Measurements from ENCODE around the gene C1orf94. TPM values are rescaled to one million over a fixed set of nuclear protein-coding genes. Genes with fewer than 3 reads are reported as not detected.

Gene C1orf94
- polyA plus RNA-seq, 1 donor from 2014 or later = not detected

- Histone ChIP-seq H3K4me2 (ENCODE audit: low read length) (no peak overlapping the region), H3K9ac (ENCODE audit: low read length) (no peak overlapping the region), H3K79me2 (replicated peaks; ENCODE audit: insufficient read depth, low read length) (no peaks in the 10 kb centered on the region), H3K9me2 (ENCODE audit: insufficient read depth, low read length) (no peaks in the 10 kb centered on the region), H3K27ac (ENCODE audit: low read length) (no peak overlapping the region), H3K4me3 (ENCODE audit: low read length) (no peak overlapping the region), H4K20me1 (ENCODE audit: insufficient read depth) (no peaks in the 10 kb centered on the region), H2AFZ (ENCODE audit: low read depth, low read length) (no peak overlapping the region), H3K36me3 (ENCODE audit: insufficient read depth, low read length) (no peaks in the 10 kb centered on the region), H3K9me3 (ENCODE audit: low read length) (no peaks in the 10 kb centered on the region), H3F3A (ENCODE audit: insufficient read depth, low read length, poor library complexity, severe bottlenecking) (no peaks in the 10 kb centered on the region), H3K27me3 (ENCODE audit: insufficient read depth, low read depth, low read length) (no peaks in the 10 kb centered on the region)
- TF ChIP-seq, protein P1, sequence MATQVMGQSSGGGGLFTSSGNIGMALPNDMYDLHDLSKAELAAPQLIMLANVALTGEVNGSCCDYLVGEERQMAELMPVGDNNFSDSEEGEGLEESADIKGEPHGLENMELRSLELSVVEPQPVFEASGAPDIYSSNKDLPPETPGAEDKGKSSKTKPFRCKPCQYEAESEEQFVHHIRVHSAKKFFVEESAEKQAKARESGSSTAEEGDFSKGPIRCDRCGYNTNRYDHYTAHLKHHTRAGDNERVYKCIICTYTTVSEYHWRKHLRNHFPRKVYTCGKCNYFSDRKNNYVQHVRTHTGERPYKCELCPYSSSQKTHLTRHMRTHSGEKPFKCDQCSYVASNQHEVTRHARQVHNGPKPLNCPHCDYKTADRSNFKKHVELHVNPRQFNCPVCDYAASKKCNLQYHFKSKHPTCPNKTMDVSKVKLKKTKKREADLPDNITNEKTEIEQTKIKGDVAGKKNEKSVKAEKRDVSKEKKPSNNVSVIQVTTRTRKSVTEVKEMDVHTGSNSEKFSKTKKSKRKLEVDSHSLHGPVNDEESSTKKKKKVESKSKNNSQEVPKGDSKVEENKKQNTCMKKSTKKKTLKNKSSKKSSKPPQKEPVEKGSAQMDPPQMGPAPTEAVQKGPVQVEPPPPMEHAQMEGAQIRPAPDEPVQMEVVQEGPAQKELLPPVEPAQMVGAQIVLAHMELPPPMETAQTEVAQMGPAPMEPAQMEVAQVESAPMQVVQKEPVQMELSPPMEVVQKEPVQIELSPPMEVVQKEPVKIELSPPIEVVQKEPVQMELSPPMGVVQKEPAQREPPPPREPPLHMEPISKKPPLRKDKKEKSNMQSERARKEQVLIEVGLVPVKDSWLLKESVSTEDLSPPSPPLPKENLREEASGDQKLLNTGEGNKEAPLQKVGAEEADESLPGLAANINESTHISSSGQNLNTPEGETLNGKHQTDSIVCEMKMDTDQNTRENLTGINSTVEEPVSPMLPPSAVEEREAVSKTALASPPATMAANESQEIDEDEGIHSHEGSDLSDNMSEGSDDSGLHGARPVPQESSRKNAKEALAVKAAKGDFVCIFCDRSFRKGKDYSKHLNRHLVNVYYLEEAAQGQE (IDR thresholded peaks at IDR 0.05; ENCODE audit: borderline replicate concordance) = no peak
- no peak for TF ChIP-seq POLR2AphosphoS5 (IDR thresholded peaks at IDR 0.05)
These were observed 15.9 kb downstream of the C1orf94 start for GRCh38 chr1:34192621-34193020.

GRCh38 chr1:34199927-34200326, 23.2 kb downstream of the C1orf94 start:
- Histone ChIP-seq H2AFZ (ENCODE audit: low read depth, low read length) (no peak overlapping the region), H3K9ac (ENCODE audit: low read length) (no peak overlapping the region), H3K9me3 (ENCODE audit: low read length) (no peaks in the 10 kb centered on the region), H3K27ac (ENCODE audit: low read length) (no peak overlapping the region), H3K4me2 (ENCODE audit: low read length) (no peak overlapping the region), H3K9me2 (ENCODE audit: insufficient read depth, low read length) (no peaks in the 10 kb centered on the region), H3K79me2 (replicated peaks; ENCODE audit: insufficient read depth, low read length) (no peaks in the 10 kb centered on the region), H3K27me3 (ENCODE audit: insufficient read depth, low read depth, low read length) (no peaks in the 10 kb centered on the region), H3F3A (ENCODE audit: insufficient read depth, low read length, poor library complexity, severe bottlenecking) (no peaks in the 10 kb centered on the region), H4K20me1 (ENCODE audit: insufficient read depth) (no peaks in the 10 kb centered on the region), H3K4me3 (ENCODE audit: low read length) (no peak overlapping the region), H3K36me3 (ENCODE audit: insufficient read depth, low read length) (no peaks in the 10 kb centered on the region)
- TF ChIP-seq EP300 (conservative IDR thresholded peaks at IDR 0.05; ENCODE audit: poor library complexity, severe bottlenecking) = no peak
- no peak for TF ChIP-seq TAF1 (IDR thresholded peaks at IDR 0.05; ENCODE audit: low read depth)
- TF ChIP-seq RAD21 (conservative IDR thresholded peaks at IDR 0.05) = no peak
- TF ChIP-seq MXI1 (conservative IDR thresholded peaks at IDR 0.05; ENCODE audit: poor library complexity, severe bottlenecking) = no peak
- TF ChIP-seq, protein P1 (IDR thresholded peaks at IDR 0.05; ENCODE audit: borderline replicate concordance) = no peak
- TF ChIP-seq POLR2AphosphoS5 (IDR thresholded peaks at IDR 0.05) = no peak
- TF ChIP-seq, protein P2, sequence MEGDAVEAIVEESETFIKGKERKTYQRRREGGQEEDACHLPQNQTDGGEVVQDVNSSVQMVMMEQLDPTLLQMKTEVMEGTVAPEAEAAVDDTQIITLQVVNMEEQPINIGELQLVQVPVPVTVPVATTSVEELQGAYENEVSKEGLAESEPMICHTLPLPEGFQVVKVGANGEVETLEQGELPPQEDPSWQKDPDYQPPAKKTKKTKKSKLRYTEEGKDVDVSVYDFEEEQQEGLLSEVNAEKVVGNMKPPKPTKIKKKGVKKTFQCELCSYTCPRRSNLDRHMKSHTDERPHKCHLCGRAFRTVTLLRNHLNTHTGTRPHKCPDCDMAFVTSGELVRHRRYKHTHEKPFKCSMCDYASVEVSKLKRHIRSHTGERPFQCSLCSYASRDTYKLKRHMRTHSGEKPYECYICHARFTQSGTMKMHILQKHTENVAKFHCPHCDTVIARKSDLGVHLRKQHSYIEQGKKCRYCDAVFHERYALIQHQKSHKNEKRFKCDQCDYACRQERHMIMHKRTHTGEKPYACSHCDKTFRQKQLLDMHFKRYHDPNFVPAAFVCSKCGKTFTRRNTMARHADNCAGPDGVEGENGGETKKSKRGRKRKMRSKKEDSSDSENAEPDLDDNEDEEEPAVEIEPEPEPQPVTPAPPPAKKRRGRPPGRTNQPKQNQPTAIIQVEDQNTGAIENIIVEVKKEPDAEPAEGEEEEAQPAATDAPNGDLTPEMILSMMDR (IDR thresholded peaks at IDR 0.05; ENCODE audit: poor library complexity, severe bottlenecking) = no peak
- TF ChIP-seq SMC3 (conservative IDR thresholded peaks at IDR 0.05; ENCODE audit: poor library complexity) = no peak
- no peak for TF ChIP-seq EZH2 (IDR thresholded peaks at IDR 0.05; ENCODE audit: borderline replicate concordance, insufficient read depth, low read length, poor library complexity, severe bottlenecking)

Measured in neural cell (in vitro differentiated cells).